ENCODE results near the gene ENTPD7. TPM values are rescaled to one million over a fixed set of nuclear protein-coding genes. Genes with fewer than 3 reads are reported as not detected.

The ENTPD7 gene
- total RNA-seq, 2 donors from 2014 or later: 2.6 to 3.1 TPM

DNA sequence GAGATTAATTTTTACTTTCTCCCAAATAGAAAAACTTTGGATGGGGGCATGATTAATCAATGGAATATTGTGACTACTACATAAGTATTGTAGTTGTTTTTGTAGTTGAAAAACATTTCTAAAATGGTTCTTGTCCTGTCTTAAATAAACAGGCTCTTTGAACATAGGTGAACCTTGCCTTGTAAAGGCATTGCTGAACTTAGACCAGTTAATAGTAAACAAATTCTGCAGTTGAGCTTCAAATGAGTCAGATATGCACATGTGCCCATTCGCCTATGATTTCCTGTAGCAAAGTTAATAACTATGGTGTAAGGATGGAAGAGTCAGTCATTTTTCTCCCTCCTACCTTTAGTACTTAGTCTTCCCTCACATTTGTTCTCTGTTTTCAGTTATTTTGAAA lies 95.4 kb downstream of the ENTPD7 start:
- Mint-ChIP-seq H3K27ac (no peak overlapping the region), H3K36me3 (ENCODE audit: low read depth) (peaks cover 19% of the 10 kb centered on the region), H3K27me3 (no peaks in the 10 kb centered on the region), H3K4me1 (no peaks in the 10 kb centered on the region), H3K4me3 (no peak overlapping the region)
- ATAC-seq (no peak), DNase-seq (no peak)
- H3K9me3 ChIP-seq (ENCODE audit: control insufficient read depth, low read length, poor library complexity, severe bottlenecking): no peaks in the 10 kb centered on the region

Other genes starting within 250 kb of the ENTPD7 start
- gene GOT1, start 228.9 kb upstream of the ENTPD7 start, total RNA-seq: 1 to 10 TPM; 7.0 to 7.7 TPM
- not detected for gene NKX2-3, start 126.6 kb upstream of the ENTPD7 start, total RNA-seq
- gene SLC25A28, start 39.1 kb upstream of the ENTPD7 start, total RNA-seq: 10 to 100 TPM; 65.5 to 69.4 TPM
- gene COX15, start 72.6 kb downstream of the ENTPD7 start, total RNA-seq: 10 to 100 TPM; 16.3 to 16.6 TPM
- 10 to 100 TPM; 17.1 to 17.6 TPM for gene CUTC, start 72.7 kb downstream of the ENTPD7 start, total RNA-seq
- 1 to 10 TPM; 3.0 to 3.2 TPM for gene ABCC2, start 123.1 kb downstream of the ENTPD7 start, total RNA-seq

All from T-helper 17 cell (primary cell).